ENCODE data around the gene FCGR3B. TPM values are rescaled to one million over a fixed set of nuclear protein-coding genes. Genes with fewer than 3 reads are reported as not detected.
"Not testable (repeated sequence)": the region's sequence is repeated elsewhere in the genome, so short reads cannot be mapped to it uniquely, and the experiment has no call there.

Gene FCGR3B
- total RNA-seq, 1 experiment from 2014 or later: not detected

GRCh38 chr1:161612322-161613141, 18.4 kb downstream of the FCGR3B start:
- peak; percentile 87 for DNase-seq (ENCODE audit: low spot score)
- in situ Hi-C loops (cut with HindIII; ENCODE audit: low sequenced_read_pairs): not testable (repeated sequence)

- DNase-seq (ENCODE audit: low spot score): peak; percentile 32
- in situ Hi-C loops (cut with HindIII; ENCODE audit: low sequenced_read_pairs): not testable (repeated sequence)
These were observed 19.1 kb downstream of the FCGR3B start for GRCh38 chr1:161611866-161612321.

GRCh38 chr1:161610198-161610597, 20.8 kb downstream of the FCGR3B start:
- DNase-seq (ENCODE audit: low spot score); in situ Hi-C loops (cut with HindIII; ENCODE audit: low sequenced_read_pairs): not testable (repeated sequence)

- not testable (repeated sequence) for DNase-seq (ENCODE audit: low spot score)
These were observed 24.2 kb downstream of the FCGR3B start for GRCh38 chr1:161606541-161607336.

GRCh38 chr1:161605762-161606540, 25.0 kb downstream of the FCGR3B start:
- in situ Hi-C loops (cut with HindIII; ENCODE audit: low sequenced_read_pairs); DNase-seq (ENCODE audit: low spot score): not testable (repeated sequence)

More at GRCh38 chr1:161606541-161607336, 24.2 kb downstream of the FCGR3B start:
- in situ Hi-C loops (cut with HindIII; ENCODE audit: low sequenced_read_pairs): not testable (repeated sequence)

GRCh38 chr1:161605024-161605423, 26.0 kb downstream of the FCGR3B start:
- DNase-seq (ENCODE audit: low spot score); in situ Hi-C loops (cut with HindIII; ENCODE audit: low sequenced_read_pairs): not testable (repeated sequence)

- in situ Hi-C loops (cut with HindIII; ENCODE audit: low sequenced_read_pairs): not testable (repeated sequence)
These were observed 33.9 kb downstream of the FCGR3B start for GRCh38 chr1:161597077-161597476.

GRCh38 chr1:161595583-161595982, 35.4 kb downstream of the FCGR3B start:
- in situ Hi-C loops (cut with HindIII; ENCODE audit: low sequenced_read_pairs); DNase-seq (ENCODE audit: low spot score): not testable (repeated sequence)

More at GRCh38 chr1:161597077-161597476, 33.9 kb downstream of the FCGR3B start:
- DNase-seq (ENCODE audit: low spot score): not testable (repeated sequence)

GRCh38 chr1:161595173-161595572, 35.8 kb downstream of the FCGR3B start:
- in situ Hi-C loops (cut with HindIII; ENCODE audit: low sequenced_read_pairs): not testable (repeated sequence)

GRCh38 chr1:161594269-161594984, 36.5 kb downstream of the FCGR3B start:
- in situ Hi-C loops (cut with HindIII; ENCODE audit: low sequenced_read_pairs); DNase-seq (ENCODE audit: low spot score): not testable (repeated sequence)

More at GRCh38 chr1:161595173-161595572, 35.8 kb downstream of the FCGR3B start:
- not testable (repeated sequence) for DNase-seq (ENCODE audit: low spot score)

- in situ Hi-C loops (cut with HindIII; ENCODE audit: low sequenced_read_pairs); DNase-seq (ENCODE audit: low spot score): not testable (repeated sequence)
These were observed 37.8 kb downstream of the FCGR3B start for GRCh38 chr1:161593092-161593755.

- DNase-seq (ENCODE audit: low spot score); in situ Hi-C loops (cut with HindIII; ENCODE audit: low sequenced_read_pairs): not testable (repeated sequence)
These were observed 38.4 kb downstream of the FCGR3B start for GRCh38 chr1:161592586-161592985.

GRCh38 chr1:161589920-161590319, 41.1 kb downstream of the FCGR3B start:
- in situ Hi-C loops (cut with HindIII; ENCODE audit: low sequenced_read_pairs); DNase-seq (ENCODE audit: low spot score): not testable (repeated sequence)

- in situ Hi-C loops (cut with HindIII; ENCODE audit: low sequenced_read_pairs); DNase-seq (ENCODE audit: low spot score): not testable (repeated sequence)
These were observed 41.6 kb downstream of the FCGR3B start for GRCh38 chr1:161589365-161589764.

GRCh38 chr1:161588596-161588995, 42.4 kb downstream of the FCGR3B start:
- in situ Hi-C loops (cut with HindIII; ENCODE audit: low sequenced_read_pairs); DNase-seq (ENCODE audit: low spot score): not testable (repeated sequence)

GRCh38 chr1:161582882-161583281, 48.1 kb downstream of the FCGR3B start:
- in situ Hi-C loops (cut with HindIII; ENCODE audit: low sequenced_read_pairs); DNase-seq (ENCODE audit: low spot score): not testable (repeated sequence)

GRCh38 chr1:161580879-161581537, 50.0 kb downstream of the FCGR3B start:
- DNase-seq (ENCODE audit: low spot score); in situ Hi-C loops (cut with HindIII; ENCODE audit: low sequenced_read_pairs): not testable (repeated sequence)

Measured in G401 (cell line).